ENCODE results near the gene OR9A4. TPM values are rescaled to one million over a fixed set of nuclear protein-coding genes. Genes with fewer than 3 reads are reported as not detected.
"Not testable (repeated sequence)": the region's sequence is repeated elsewhere in the genome, so short reads cannot be mapped to it uniquely, and the experiment has no call there.

Gene OR9A4
- total RNA-seq, 1 donor from 2014 or later: not detected

DNA sequence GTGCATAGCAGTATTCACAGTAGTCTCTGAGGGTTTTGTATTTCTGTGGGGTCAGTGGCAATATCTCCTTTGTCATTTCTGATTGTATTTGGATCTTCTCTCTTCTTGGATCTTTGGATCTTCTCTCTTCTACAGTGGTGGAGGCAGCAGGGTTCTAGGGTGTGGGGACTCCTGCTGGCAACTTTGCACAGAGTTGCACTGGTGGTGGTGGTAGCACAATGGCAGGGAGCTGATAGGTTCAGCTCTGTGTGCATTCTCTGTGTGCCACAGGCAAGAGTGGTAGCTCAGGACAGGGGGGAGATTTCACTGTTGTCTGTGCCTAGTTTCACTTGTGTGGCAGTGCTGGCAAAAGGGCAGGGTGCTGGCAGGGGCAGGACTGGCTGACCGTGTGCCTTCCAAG is 39.8 kb upstream of the OR9A4 start:
- Histone ChIP-seq H3K36me3 (ENCODE audit: control insufficient read depth, insufficient read depth, low read length) (no peaks in the 10 kb centered on the region), H3K4me3 (ENCODE audit: low read depth, low read length) (no peak overlapping the region), H3K27me3 (ENCODE audit: control insufficient read depth, insufficient read depth, low read length) (no peaks in the 10 kb centered on the region)
- FAIRE-seq: no peak
- no peak for DNase-seq (ENCODE audit: low read depth)
- TF ChIP-seq, protein P1, sequence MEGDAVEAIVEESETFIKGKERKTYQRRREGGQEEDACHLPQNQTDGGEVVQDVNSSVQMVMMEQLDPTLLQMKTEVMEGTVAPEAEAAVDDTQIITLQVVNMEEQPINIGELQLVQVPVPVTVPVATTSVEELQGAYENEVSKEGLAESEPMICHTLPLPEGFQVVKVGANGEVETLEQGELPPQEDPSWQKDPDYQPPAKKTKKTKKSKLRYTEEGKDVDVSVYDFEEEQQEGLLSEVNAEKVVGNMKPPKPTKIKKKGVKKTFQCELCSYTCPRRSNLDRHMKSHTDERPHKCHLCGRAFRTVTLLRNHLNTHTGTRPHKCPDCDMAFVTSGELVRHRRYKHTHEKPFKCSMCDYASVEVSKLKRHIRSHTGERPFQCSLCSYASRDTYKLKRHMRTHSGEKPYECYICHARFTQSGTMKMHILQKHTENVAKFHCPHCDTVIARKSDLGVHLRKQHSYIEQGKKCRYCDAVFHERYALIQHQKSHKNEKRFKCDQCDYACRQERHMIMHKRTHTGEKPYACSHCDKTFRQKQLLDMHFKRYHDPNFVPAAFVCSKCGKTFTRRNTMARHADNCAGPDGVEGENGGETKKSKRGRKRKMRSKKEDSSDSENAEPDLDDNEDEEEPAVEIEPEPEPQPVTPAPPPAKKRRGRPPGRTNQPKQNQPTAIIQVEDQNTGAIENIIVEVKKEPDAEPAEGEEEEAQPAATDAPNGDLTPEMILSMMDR (IDR thresholded peaks at IDR 0.05; ENCODE audit: insufficient read depth, low read length, severe bottlenecking): no peak

DNA sequence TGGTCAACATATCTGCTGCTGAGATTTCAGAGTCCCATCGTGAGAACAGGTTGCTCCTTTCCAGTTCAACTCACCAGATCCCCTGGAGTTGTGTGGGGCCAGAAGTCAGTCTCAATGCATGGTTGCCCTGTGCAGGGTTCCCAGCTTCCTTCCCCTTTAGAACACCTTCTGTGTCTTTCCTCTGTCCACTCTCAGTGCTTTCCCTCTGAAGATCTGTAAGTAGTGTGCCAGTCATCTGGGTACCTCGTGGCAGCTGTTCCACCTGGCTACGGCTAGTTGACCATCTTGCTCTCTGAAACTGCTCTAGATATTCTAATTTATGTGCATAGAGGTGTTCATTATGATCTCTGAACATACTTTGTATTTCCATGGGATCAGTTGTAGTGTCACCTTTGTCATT is 38.8 kb upstream of the OR9A4 start:
- FAIRE-seq (no peak), DNase-seq (ENCODE audit: low read depth) (no peak)
- no peak overlapping the region for H3K4me3 ChIP-seq (ENCODE audit: low read depth, low read length)

DNA sequence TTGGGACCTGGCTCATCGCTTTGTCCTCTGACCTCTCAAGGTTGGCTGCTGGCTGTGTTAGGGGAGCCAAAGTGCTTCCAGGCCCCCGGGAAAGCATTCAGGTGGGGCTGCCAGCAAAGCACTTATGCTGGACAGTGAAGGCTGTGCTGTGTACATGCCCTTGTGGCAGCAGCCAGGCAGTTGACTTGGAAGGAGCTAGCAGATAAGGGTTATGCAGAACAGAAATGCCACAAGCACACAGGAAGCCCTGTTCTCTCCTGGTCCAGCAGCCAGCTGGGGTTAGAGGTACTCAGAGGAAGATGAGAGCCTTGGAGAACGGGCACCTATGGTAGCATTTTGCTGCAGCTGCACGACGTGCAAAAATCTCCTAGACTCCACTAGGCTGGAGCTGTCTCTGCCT is 35.2 kb upstream of the OR9A4 start:
- Histone ChIP-seq H3K4me3 (ENCODE audit: low read depth, low read length) (no peak overlapping the region), H3K27me3 (ENCODE audit: control insufficient read depth, insufficient read depth, low read length) (no peaks in the 10 kb centered on the region), H3K36me3 (ENCODE audit: control insufficient read depth, insufficient read depth, low read length) (no peaks in the 10 kb centered on the region)
- TF ChIP-seq, protein P1 (IDR thresholded peaks at IDR 0.05; ENCODE audit: insufficient read depth, low read length, severe bottlenecking): no peak
- FAIRE-seq (no peak), DNase-seq (ENCODE audit: low read depth) (no peak)

More for the DNA sequence above, 38.8 kb upstream of the OR9A4 start:
- Histone ChIP-seq H3K27me3 (ENCODE audit: control insufficient read depth, insufficient read depth, low read length) (no peaks in the 10 kb centered on the region), H3K36me3 (ENCODE audit: control insufficient read depth, insufficient read depth, low read length) (no peaks in the 10 kb centered on the region)
- TF ChIP-seq, protein P1 (IDR thresholded peaks at IDR 0.05; ENCODE audit: insufficient read depth, low read length, severe bottlenecking): no peak

DNA sequence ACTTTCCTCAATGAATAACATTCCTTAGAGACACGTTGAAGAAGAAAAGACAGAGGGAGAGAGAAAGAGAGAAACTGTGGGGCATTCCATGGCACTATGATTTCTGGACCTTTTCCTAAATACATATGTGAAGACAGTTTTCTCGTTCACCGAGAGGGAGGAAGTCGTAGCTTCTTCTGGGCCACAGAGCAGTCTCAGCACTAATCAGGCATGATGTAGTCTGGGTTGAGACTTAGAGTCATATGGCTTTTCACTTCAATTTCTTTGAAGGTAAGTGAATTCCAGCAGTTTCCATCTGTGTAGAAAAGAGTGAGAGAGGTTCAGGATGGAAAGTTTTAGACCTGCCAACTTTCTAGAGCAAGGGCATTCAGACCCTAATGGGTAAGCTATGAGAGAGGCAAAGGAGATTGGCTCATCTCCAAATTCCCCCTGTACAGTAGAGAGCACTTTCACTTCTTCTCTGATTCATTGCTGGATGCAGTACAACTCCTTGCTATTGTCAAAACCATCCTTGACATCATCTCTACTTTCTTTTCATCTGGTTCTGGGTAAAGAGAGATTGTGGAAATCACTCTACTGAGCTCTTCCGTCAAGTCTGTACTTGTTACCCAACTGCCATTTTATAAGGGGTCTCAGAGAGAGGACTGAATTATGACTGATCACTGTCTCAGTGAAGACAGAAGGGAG is 31.5 kb upstream of the OR9A4 start:
- Histone ChIP-seq H3K36me3 (ENCODE audit: control insufficient read depth, insufficient read depth, low read length) (no peaks in the 10 kb centered on the region), H3K27me3 (ENCODE audit: control insufficient read depth, insufficient read depth, low read length) (no peaks in the 10 kb centered on the region), H3K4me3 (ENCODE audit: low read depth, low read length) (no peak overlapping the region)
- TF ChIP-seq, protein P1 (IDR thresholded peaks at IDR 0.05; ENCODE audit: insufficient read depth, low read length, severe bottlenecking): no peak
- DNase-seq (ENCODE audit: low read depth): no peak
- no peak for FAIRE-seq

DNA sequence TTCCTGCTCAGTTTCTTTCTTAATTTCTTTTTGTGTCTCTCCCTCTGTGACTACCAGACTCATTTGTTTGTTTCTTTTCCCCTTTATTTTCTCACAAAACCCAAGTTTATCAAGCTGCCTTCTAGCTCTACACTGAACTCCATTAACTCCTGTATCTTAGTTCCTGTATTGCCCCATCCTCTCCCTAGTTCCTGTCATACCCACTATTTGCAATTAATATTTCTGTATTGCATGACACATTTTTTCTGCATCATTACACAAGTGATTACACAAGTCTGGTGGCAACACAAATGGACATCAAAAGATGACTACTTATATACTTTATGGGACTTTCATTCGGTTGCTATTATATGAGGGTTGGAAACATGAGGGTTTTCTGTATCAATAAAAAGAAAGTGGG is 26.9 kb upstream of the OR9A4 start:
- DNase-seq (ENCODE audit: low read depth) (peak; percentile 17), FAIRE-seq (no peak)
- Histone ChIP-seq H3K36me3 (ENCODE audit: control insufficient read depth, insufficient read depth, low read length) (no peaks in the 10 kb centered on the region), H3K4me3 (ENCODE audit: low read depth, low read length) (no peak overlapping the region), H3K27me3 (ENCODE audit: control insufficient read depth, insufficient read depth, low read length) (no peaks in the 10 kb centered on the region)
- TF ChIP-seq, protein P1 (IDR thresholded peaks at IDR 0.05; ENCODE audit: insufficient read depth, low read length, severe bottlenecking): no peak

DNA sequence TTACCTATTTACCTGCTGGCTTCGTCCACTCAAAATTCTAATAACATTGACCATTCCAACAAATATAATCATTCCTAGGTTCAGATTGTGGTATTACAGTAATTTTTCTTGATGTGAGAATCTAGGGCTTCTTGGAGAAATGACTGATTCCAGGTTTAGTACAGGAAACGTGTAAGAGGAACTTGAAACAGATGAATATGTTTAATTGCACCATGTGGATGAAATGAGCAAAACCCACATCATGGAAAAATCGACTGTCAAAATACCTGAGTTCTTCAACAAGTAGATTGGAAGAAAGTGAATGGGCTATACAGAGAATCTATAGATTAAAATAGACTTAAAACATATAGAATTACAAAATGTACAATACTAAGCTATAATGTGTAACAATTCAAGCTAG is 24.9 kb upstream of the OR9A4 start:
- no peak overlapping the region for H3K4me3 ChIP-seq (ENCODE audit: low read depth, low read length)
- TF ChIP-seq, protein P1 (IDR thresholded peaks at IDR 0.05; ENCODE audit: insufficient read depth, low read length, severe bottlenecking): no peak
- DNase-seq (ENCODE audit: low read depth) (no peak), FAIRE-seq (no peak)
- H3K36me3 ChIP-seq (ENCODE audit: control insufficient read depth, insufficient read depth, low read length): no peaks in the 10 kb centered on the region
- H3K27me3 ChIP-seq (ENCODE audit: control insufficient read depth, insufficient read depth, low read length): no peaks in the 10 kb centered on the region

DNA sequence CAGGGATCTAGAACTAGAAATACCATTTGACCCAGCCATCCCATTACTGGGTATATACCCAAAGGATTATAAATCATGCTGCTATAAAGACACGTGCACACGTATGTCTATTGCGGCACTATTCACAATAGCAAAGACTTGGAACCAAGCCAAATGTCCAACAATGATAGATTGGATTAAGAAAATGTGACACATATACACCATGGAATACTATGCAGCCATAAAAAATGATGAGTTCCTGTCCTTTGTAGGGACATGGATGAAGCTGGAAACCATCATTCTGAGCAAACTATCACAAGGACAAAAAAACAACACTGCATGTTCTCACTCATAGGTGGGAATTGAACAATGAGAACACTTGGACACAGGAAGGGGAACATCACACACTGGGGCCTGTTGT is 16.8 kb upstream of the OR9A4 start:
- not testable (repeated sequence) for FAIRE-seq; H3K36me3 ChIP-seq (ENCODE audit: control insufficient read depth, insufficient read depth, low read length); DNase-seq (ENCODE audit: low read depth); H3K27me3 ChIP-seq (ENCODE audit: control insufficient read depth, insufficient read depth, low read length); H3K4me3 ChIP-seq (ENCODE audit: low read depth, low read length)

All from bronchial epithelial cell (primary cell).